Measurements from ENCODE around the gene RPL7A.
A peak's percentile ranks its signal among the peaks of the same experiment; 100 is the strongest.
"Not testable (repeated sequence)": the region's sequence is repeated elsewhere in the genome, so short reads cannot be mapped to it uniquely, and the experiment has no call there.

Gene RPL7A

DNA sequence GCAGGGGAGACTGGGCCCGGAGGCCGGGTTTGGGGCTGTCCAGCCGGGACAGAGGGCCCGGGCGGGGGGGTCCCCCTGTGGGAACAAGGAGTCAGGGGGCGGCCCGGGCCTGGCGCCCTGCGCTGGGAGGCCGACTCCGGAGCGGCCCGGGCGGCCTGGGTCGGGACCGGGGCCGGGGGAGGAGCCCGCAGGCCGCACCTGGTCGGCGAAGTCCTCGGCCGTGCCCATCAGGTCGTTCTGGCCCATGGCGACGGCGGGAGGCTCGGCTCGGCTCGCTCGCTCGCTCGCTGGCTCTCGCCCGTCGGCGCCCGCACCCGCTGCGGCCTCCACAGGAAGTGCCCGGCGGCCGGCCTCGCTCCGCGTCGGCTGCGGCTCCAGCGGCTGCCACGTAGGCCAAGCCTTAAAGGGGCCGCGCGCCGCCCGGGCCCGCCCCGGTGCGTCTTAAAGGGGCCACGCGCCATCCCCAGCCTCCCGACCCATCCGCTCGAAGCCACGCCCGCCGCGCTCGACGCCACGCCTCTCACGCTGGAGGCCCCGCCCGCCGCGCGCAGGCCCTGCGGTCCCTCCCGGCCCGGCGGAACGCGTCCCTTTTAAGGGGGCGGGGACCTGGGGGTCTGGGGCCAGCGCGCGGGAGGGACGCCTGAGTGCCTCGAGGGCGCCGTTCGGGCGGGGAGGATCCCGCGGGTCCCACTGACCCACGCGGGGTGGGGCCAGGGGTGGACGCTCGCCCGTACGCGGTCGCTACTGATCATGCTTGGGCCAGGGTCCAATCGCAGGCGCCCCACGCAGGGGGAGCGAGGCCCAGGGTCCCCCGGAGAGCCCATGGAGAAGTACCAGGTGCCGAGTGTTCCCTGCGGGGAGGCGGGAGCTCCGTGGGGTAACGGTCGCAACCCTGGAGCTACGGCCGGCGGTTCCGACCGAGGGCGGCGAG lies 28.0 kb downstream of the RPL7A start, which contains the start of the genes STKLD1 and SURF4:
STKLD1 (plus strand) TSS at position 643 of the 931 bp plus-strand sequence; CDS start at position 751, 108 bp downstream.
SURF4 (minus strand) TSS at position 337 of the 931 bp plus-strand sequence; CDS start at position 246, 91 bp downstream.
- Histone ChIP-seq H3K23ac (ENCODE audit: low read length) (peak within 1 kb of the TSS; percentile 80), H2AK5ac (ENCODE audit: low read length) (no peak within 1 kb of the TSS), H3K4me1 (ENCODE audit: control insufficient read depth, low read depth, low read length) (no peaks in the 10 kb centered on the region), H3K4ac (ENCODE audit: low read depth, low read length) (peak within 1 kb of the TSS; percentile 99), H3K27ac (ENCODE audit: low read depth, low read length) (peak within 1 kb of the TSS; percentile 95), H3K4me2 (ENCODE audit: low read length) (peak within 1 kb of the TSS; percentile 88), H3K27me3 (ENCODE audit: insufficient read depth, low read length, poor library complexity) (no peaks in the 10 kb centered on the region), H3K9ac (ENCODE audit: low read length) (peak within 1 kb of the TSS; percentile 96), H2BK120ac (ENCODE audit: low read depth, low read length) (peak within 1 kb of the TSS; percentile 79), H3K79me1 (ENCODE audit: low read length) (peaks cover 26% of the 10 kb centered on the region), H3K36me3 (ENCODE audit: control insufficient read depth, insufficient read depth, low read length) (peaks cover 9% of the 10 kb centered on the region), H4K8ac (ENCODE audit: low read depth, low read length) (peak within 1 kb of the TSS; percentile 97), H3K4me3 (ENCODE audit: low read length) (peak within 1 kb of the TSS; percentile 97), H3K56ac (ENCODE audit: low read length) (peak within 1 kb of the TSS; percentile 97), H3K18ac (ENCODE audit: low read length) (peak within 1 kb of the TSS; percentile 97), H3K79me2 (ENCODE audit: control insufficient read depth, insufficient read depth, low read length) (peaks cover 39% of the 10 kb centered on the region), H2BK5ac (ENCODE audit: low read length) (no peak within 1 kb of the TSS), H2BK15ac (replicated peaks; ENCODE audit: low read depth) (no peak within 1 kb of the TSS), H4K5ac (ENCODE audit: low read length) (no peak within 1 kb of the TSS)
- no CpG with 5 or more reads among the region's 120 CpGs for WGBS (ENCODE audit: extremely low coverage, insufficient coverage, low lambda C conversion rate)
- DNase-seq = peak; percentile 98

- not testable (repeated sequence) for H3K18ac ChIP-seq (ENCODE audit: low read length); H3K27me3 ChIP-seq (ENCODE audit: insufficient read depth, low read length, poor library complexity); H3K4me2 ChIP-seq (ENCODE audit: low read length); H3K36me3 ChIP-seq (ENCODE audit: control insufficient read depth, insufficient read depth, low read length); H3K4ac ChIP-seq (ENCODE audit: low read depth, low read length); H3K23ac ChIP-seq (ENCODE audit: low read length); H2BK120ac ChIP-seq (ENCODE audit: low read depth, low read length); H3K9ac ChIP-seq (ENCODE audit: low read length); DNase-seq; H3K27ac ChIP-seq (ENCODE audit: low read depth, low read length); H2BK15ac ChIP-seq (replicated peaks; ENCODE audit: low read depth); H2AK5ac ChIP-seq (ENCODE audit: low read length); H3K56ac ChIP-seq (ENCODE audit: low read length); H3K4me3 ChIP-seq (ENCODE audit: low read length); H3K4me1 ChIP-seq (ENCODE audit: control insufficient read depth, low read depth, low read length); H4K8ac ChIP-seq (ENCODE audit: low read depth, low read length); H4K5ac ChIP-seq (ENCODE audit: low read length); H2BK5ac ChIP-seq (ENCODE audit: low read length)
- peaks cover 14% of the 10 kb centered on the region for H3K79me1 ChIP-seq (ENCODE audit: low read length)
- no CpG with 5 or more reads among the region's 14 CpGs for whole genome bisulfite sequencing (ENCODE audit: extremely low coverage, insufficient coverage, low lambda C conversion rate)
- peaks cover 26% of the 10 kb centered on the region for H3K79me2 ChIP-seq (ENCODE audit: control insufficient read depth, insufficient read depth, low read length)
These were observed 29.3 kb downstream of the RPL7A start for GRCh38 chr9:133377280-133377679.

DNA sequence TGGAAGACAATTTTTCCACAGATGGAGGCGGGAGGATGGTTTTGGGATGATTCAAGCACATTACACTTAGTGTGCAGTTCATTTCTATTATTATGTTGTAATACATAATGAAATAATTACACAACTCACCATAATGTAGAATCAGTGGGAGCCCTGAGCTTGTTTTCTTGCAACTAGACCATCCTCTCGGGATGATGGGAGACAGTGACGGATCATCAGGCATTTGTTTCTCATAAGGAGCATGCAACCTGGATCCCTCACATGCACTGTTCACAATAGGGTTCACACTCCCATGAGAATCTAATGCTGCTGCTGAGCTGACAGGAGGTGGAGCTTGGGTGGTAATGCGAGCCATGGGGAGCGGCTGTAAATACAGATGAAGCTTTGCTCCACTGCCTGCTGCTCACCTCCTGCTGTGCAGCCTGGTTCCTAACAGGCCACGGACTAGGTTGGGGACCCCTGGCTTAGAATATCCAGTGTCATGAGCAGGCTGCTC lies 29.8 kb downstream of the RPL7A start:
- H3K27me3 ChIP-seq (ENCODE audit: insufficient read depth, low read length, poor library complexity) = no peaks in the 10 kb centered on the region
- no peak overlapping the region for H3K27ac ChIP-seq (ENCODE audit: low read depth, low read length)
- no peak overlapping the region for H2AK5ac ChIP-seq (ENCODE audit: low read length)
- no peak overlapping the region for H2BK15ac ChIP-seq (replicated peaks; ENCODE audit: low read depth)
- H3K79me2 ChIP-seq (ENCODE audit: control insufficient read depth, insufficient read depth, low read length) = peaks cover 22% of the 10 kb centered on the region
- no peak overlapping the region for H2BK5ac ChIP-seq (ENCODE audit: low read length)
- H4K5ac ChIP-seq (ENCODE audit: low read length) = no peak overlapping the region
- no peak overlapping the region for H4K8ac ChIP-seq (ENCODE audit: low read depth, low read length)
- no peak overlapping the region for H3K18ac ChIP-seq (ENCODE audit: low read length)
- no peak overlapping the region for H3K4me3 ChIP-seq (ENCODE audit: low read length)
- H3K36me3 ChIP-seq (ENCODE audit: control insufficient read depth, insufficient read depth, low read length) = peaks cover 2% of the 10 kb centered on the region
- H3K23ac ChIP-seq (ENCODE audit: low read length) = no peak overlapping the region
- H3K4me2 ChIP-seq (ENCODE audit: low read length) = no peak overlapping the region
- no peak overlapping the region for H2BK120ac ChIP-seq (ENCODE audit: low read depth, low read length)
- H3K56ac ChIP-seq (ENCODE audit: low read length) = no peak overlapping the region
- no peak overlapping the region for H3K9ac ChIP-seq (ENCODE audit: low read length)
- H3K4me1 ChIP-seq (ENCODE audit: control insufficient read depth, low read depth, low read length) = no peaks in the 10 kb centered on the region
- DNase-seq = no peak
- no CpG with 5 or more reads among the region's 6 CpGs for WGBS (ENCODE audit: extremely low coverage, insufficient coverage, low lambda C conversion rate)
- peaks cover 9% of the 10 kb centered on the region for H3K79me1 ChIP-seq (ENCODE audit: low read length)
- H3K4ac ChIP-seq (ENCODE audit: low read depth, low read length) = no peak overlapping the region

GRCh38 chr9:133378408-133378962 lies 30.5 kb downstream of the RPL7A start:
- H2BK120ac ChIP-seq (ENCODE audit: low read depth, low read length) = no peak overlapping the region
- WGBS (ENCODE audit: extremely low coverage, insufficient coverage, low lambda C conversion rate) = no CpG with 5 or more reads among the region's 1 CpG

GRCh38 chr9:133379153-133380086 lies 31.4 kb downstream of the RPL7A start:
- H3K23ac ChIP-seq (ENCODE audit: low read length) = no peak overlapping the region
- WGBS (ENCODE audit: extremely low coverage, insufficient coverage, low lambda C conversion rate) = no CpG with 5 or more reads among the region's 14 CpGs
- no peak overlapping the region for H3K18ac ChIP-seq (ENCODE audit: low read length)
- H3K4ac ChIP-seq (ENCODE audit: low read depth, low read length) = no peak overlapping the region
- H3K27me3 ChIP-seq (ENCODE audit: insufficient read depth, low read length, poor library complexity) = no peaks in the 10 kb centered on the region
- H3K4me1 ChIP-seq (ENCODE audit: control insufficient read depth, low read depth, low read length) = no peaks in the 10 kb centered on the region
- DNase-seq = no peak
- H3K56ac ChIP-seq (ENCODE audit: low read length) = no peak overlapping the region
- H2BK5ac ChIP-seq (ENCODE audit: low read length) = no peak overlapping the region
- no peak overlapping the region for H4K8ac ChIP-seq (ENCODE audit: low read depth, low read length)
- H3K9ac ChIP-seq (ENCODE audit: low read length) = no peak overlapping the region
- no peak overlapping the region for H3K4me3 ChIP-seq (ENCODE audit: low read length)
- H3K36me3 ChIP-seq (ENCODE audit: control insufficient read depth, insufficient read depth, low read length) = no peaks in the 10 kb centered on the region
- H2BK15ac ChIP-seq (replicated peaks; ENCODE audit: low read depth) = no peak overlapping the region
- H2AK5ac ChIP-seq (ENCODE audit: low read length) = no peak overlapping the region
- H3K79me2 ChIP-seq (ENCODE audit: control insufficient read depth, insufficient read depth, low read length) = peaks cover 11% of the 10 kb centered on the region
- peaks cover 4% of the 10 kb centered on the region for H3K79me1 ChIP-seq (ENCODE audit: low read length)
- no peak overlapping the region for H3K27ac ChIP-seq (ENCODE audit: low read depth, low read length)
- no peak overlapping the region for H2BK120ac ChIP-seq (ENCODE audit: low read depth, low read length)
- H4K5ac ChIP-seq (ENCODE audit: low read length) = no peak overlapping the region
- no peak overlapping the region for H3K4me2 ChIP-seq (ENCODE audit: low read length)

More at GRCh38 chr9:133378408-133378962, 30.5 kb downstream of the RPL7A start:
- Histone ChIP-seq H3K27ac (ENCODE audit: low read depth, low read length) (no peak overlapping the region), H2BK5ac (ENCODE audit: low read length) (no peak overlapping the region), H3K9ac (ENCODE audit: low read length) (no peak overlapping the region), H3K4me2 (ENCODE audit: low read length) (no peak overlapping the region), H3K4ac (ENCODE audit: low read depth, low read length) (no peak overlapping the region), H3K18ac (ENCODE audit: low read length) (no peak overlapping the region), H4K5ac (ENCODE audit: low read length) (no peak overlapping the region), H2BK15ac (replicated peaks; ENCODE audit: low read depth) (no peak overlapping the region), H2AK5ac (ENCODE audit: low read length) (no peak overlapping the region), H3K4me3 (ENCODE audit: low read length) (no peak overlapping the region), H3K4me1 (ENCODE audit: control insufficient read depth, low read depth, low read length) (no peaks in the 10 kb centered on the region), H3K36me3 (ENCODE audit: control insufficient read depth, insufficient read depth, low read length) (peaks cover 1% of the 10 kb centered on the region), H4K8ac (ENCODE audit: low read depth, low read length) (no peak overlapping the region), H3K79me2 (ENCODE audit: control insufficient read depth, insufficient read depth, low read length) (peaks cover 16% of the 10 kb centered on the region), H3K27me3 (ENCODE audit: insufficient read depth, low read length, poor library complexity) (no peaks in the 10 kb centered on the region), H3K79me1 (ENCODE audit: low read length) (peaks cover 5% of the 10 kb centered on the region), H3K23ac (ENCODE audit: low read length) (no peak overlapping the region), H3K56ac (ENCODE audit: low read length) (no peak overlapping the region)
- no peak for DNase-seq
